HCT116 (cell line): ENCODE data around the gene NCOR1. TPM values are rescaled to one million over a fixed set of nuclear protein-coding genes. Genes with fewer than 3 reads are reported as not detected.

Experiments
- ATAC-seq: fragments of 200-7000 bp; cut with Tn5 transposase; 2 replicates; pipeline ENCODE4 v1.9.1; 2020; ENCODE audit warnings: mild to moderate bottlenecking, moderate library complexity
- BruUV-seq: library from RNA; stranded (reverse); fragments of 400-500 nt; replicated peaks from 2 replicates; lab custom pipeline; 2021; lab: Mats Ljungman, UMichigan
- CTCF ChIA-PET: fragments of 300-600 bp; sonication (Branson Sonifier 250); formaldehyde crosslinking; loops from one replicate; lab custom pipeline; 2021; ENCODE audit warnings: antibody characterized with exemption; lab: Charles Lee
- POLR2A ChIA-PET: fragments of 300-600, 350-600 bp; sonication (Branson Sonifier 250); formaldehyde crosslinking; loops from one replicate; lab custom pipeline; 2021; ENCODE audit warnings: antibody characterized with exemption; lab: Charles Lee
- RAD21 ChIA-PET, 2 experiments: fragments of 300-600 bp; sonication (Branson Sonifier 250); formaldehyde crosslinking; loops; one replicate each; lab custom pipeline; 2023; ENCODE audit warnings: low total read pairs in 2 of 2; ENCODE audit not compliant: uncharacterized antibody in 2 of 2, unreplicated experiment in 2 of 2, low non-redundant PET in 1 of 2; lab: Charles Lee
- DNase-seq: peaks from one replicate; pipeline ENCODE4 v3.0.0-alpha.2; 2010; ENCODE audit warnings: low read depth, low spot score
- H2AFZ ChIP-seq: fragments of 200-600 bp; shearing (Covaris generic), sonication (generic); 2 replicates; pipeline ENCODE4 v1.6.1; 2017; ENCODE audit warnings: low read depth, mixed run types, mixed read lengths, antibody characterized with exemption, low read length; ENCODE audit not compliant: poor library complexity, severe bottlenecking
- H3K27ac ChIP-seq: 2 replicates; pipeline ENCODE4 v1.5.1; 2012; ENCODE audit warnings: low read depth, low read length
- H3K27me3 ChIP-seq: fragments of 200-600 bp; sonication (generic); 2 replicates; pipeline ENCODE4 v1.6.1; 2016; ENCODE audit warnings: mixed run types, low read length, mixed read lengths; ENCODE audit not compliant: insufficient read depth
- H3K36me3 ChIP-seq, 2 experiments: fragments of 200-500 bp in 1 of 2; fragments of 200-600 bp in 1 of 2; sonication (Bioruptor generic) in 1 of 2; sonication (generic) in 1 of 2; 2 replicates each; pipeline versions ENCODE4 v1.5.1 to v1.6.1; 2014 to 2016; ENCODE audit warnings: low read length in 2 of 2, inconsistent platforms in 1 of 2, mixed read lengths in 1 of 2, mixed run types in 1 of 2; ENCODE audit not compliant: insufficient read depth in 2 of 2, control insufficient read depth in 1 of 2
- H3K4me1 ChIP-seq, 2 experiments: fragments of 200-600 bp in 1 of 2; sonication (generic) in 1 of 2; 2 replicates each; pipeline versions ENCODE4 v1.5.1 to v1.6.1; 2012 to 2017; ENCODE audit warnings: low read length in 2 of 2, inconsistent platforms in 1 of 2, mild to moderate bottlenecking in 1 of 2, mixed read lengths in 1 of 2, mixed run types in 1 of 2, moderate library complexity in 1 of 2; ENCODE audit not compliant: insufficient read depth in 2 of 2, control insufficient read depth in 1 of 2
- H3K4me2 ChIP-seq: fragments of 200-600 bp; sonication (generic); 2 replicates; pipeline ENCODE4 v1.6.1; 2017; ENCODE audit warnings: mixed run types, low read length, mixed read lengths
- H3K4me3 ChIP-seq, 2 experiments: fragments of 200-600 bp in 1 of 2; sonication (generic) in 1 of 2; replicated peaks in 1 of 2; 2 replicates each; pipeline ENCODE4 v1.5.1; 2011 to 2016; ENCODE audit warnings: low read length in 2 of 2, control low read depth in 1 of 2, low read depth in 1 of 2, mild to moderate bottlenecking in 1 of 2, mixed read lengths in 1 of 2, mixed run types in 1 of 2
- H3K79me2 ChIP-seq: fragments of 200-600 bp; sonication (generic); 2 replicates; pipeline ENCODE4 v1.6.1; 2017; ENCODE audit warnings: mild to moderate bottlenecking, mixed run types, low read length, moderate library complexity, mixed read lengths; ENCODE audit not compliant: insufficient read depth
- H3K9ac ChIP-seq: fragments of 200-600 bp; sonication (generic); 2 replicates; pipeline ENCODE4 v1.6.1; 2016; ENCODE audit warnings: low read length, mixed read lengths
- H3K9me2 ChIP-seq: fragments of 200-600 bp; sonication (generic), shearing (Covaris generic); 2 replicates; pipeline ENCODE4 v1.6.1; 2017; ENCODE audit warnings: mixed run types, mild to moderate bottlenecking, moderate library complexity; ENCODE audit not compliant: insufficient read depth
- H3K9me3 ChIP-seq, 2 experiments: fragments of 200-500 bp in 1 of 2; fragments of 200-600 bp in 1 of 2; sonication (Bioruptor generic) in 1 of 2; sonication (generic) in 1 of 2; 2 replicates each; pipeline ENCODE4 v1.6.1; 2014 to 2017; ENCODE audit warnings: low read length in 2 of 2, mixed read lengths in 2 of 2, inconsistent platforms in 1 of 2, low read depth in 1 of 2, mild to moderate bottlenecking in 1 of 2, mixed run types in 1 of 2, moderate library complexity in 1 of 2; ENCODE audit not compliant: control insufficient read depth in 1 of 2, insufficient read depth in 1 of 2
- H4K20me1 ChIP-seq: fragments of 200-600 bp; sonication (generic), shearing (Covaris generic); 2 replicates; pipeline ENCODE4 v1.6.1; 2017; ENCODE audit warnings: mixed run types, mild to moderate bottlenecking, moderate library complexity; ENCODE audit not compliant: insufficient read depth
- CBX3 ChIP-seq: IDR thresholded peaks from 2 replicates; pipeline ENCODE4 v1.6.1; 2012; ENCODE audit warnings: low read depth
- CEBPB ChIP-seq: IDR thresholded peaks from 2 replicates; pipeline ENCODE4 v1.6.1; 2012; ENCODE audit warnings: low read depth
- ELF1 ChIP-seq: IDR thresholded peaks from 2 replicates; pipeline ENCODE4 v1.6.1; 2012; ENCODE audit warnings: low read depth, borderline replicate concordance
- EZH2 ChIP-seq: fragments of 200-600 bp; sonication (generic); IDR thresholded peaks from 2 replicates; pipeline ENCODE4 v1.6.1; 2017; ENCODE audit warnings: antibody characterized with exemption, mixed run types
- EZH2phosphoT487 ChIP-seq: fragments of 200-600 bp; IDR thresholded peaks from 2 replicates; pipeline ENCODE4 v1.6.1; 2018; ENCODE audit warnings: antibody characterized with exemption, borderline replicate concordance
- JUND ChIP-seq: IDR thresholded peaks from 2 replicates; pipeline ENCODE4 v1.6.1; 2012
- POLR2A ChIP-seq: IDR thresholded peaks from 2 replicates; pipeline ENCODE4 v1.7.0; 2011; ENCODE audit warnings: borderline replicate concordance; ENCODE audit not compliant: insufficient read depth, insufficient read length; ENCODE audit errors: extremely low read depth
- POLR2AphosphoS5 ChIP-seq: IDR thresholded peaks from 2 replicates; pipeline ENCODE4 v1.6.1; 2011; ENCODE audit warnings: mild to moderate bottlenecking, low read depth, low read length, moderate library complexity
- SIN3A ChIP-seq: IDR thresholded peaks from 2 replicates; pipeline ENCODE4 v1.6.1; 2012; ENCODE audit warnings: low read depth
- SP1 ChIP-seq: IDR thresholded peaks from 2 replicates; pipeline ENCODE4 v1.6.1; 2012; ENCODE audit warnings: low read depth
- SRF ChIP-seq: IDR thresholded peaks from 2 replicates; pipeline ENCODE4 v1.6.1; 2012; ENCODE audit warnings: low read depth
- TCF7L2 ChIP-seq: IDR thresholded peaks from 2 replicates; pipeline ENCODE4 v1.7.0; 2011; ENCODE audit warnings: borderline replicate concordance, inconsistent platforms; ENCODE audit not compliant: insufficient read depth, insufficient read length; ENCODE audit errors: extremely low read depth
- YY1 ChIP-seq: IDR thresholded peaks from 2 replicates; pipeline ENCODE4 v1.6.1; 2011; ENCODE audit warnings: low read length, low read depth, moderate library complexity, mild to moderate bottlenecking; ENCODE audit not compliant: insufficient replicate concordance; ENCODE audit errors: extremely low read depth
- intact Hi-C: fragments of 100-400 bp; cut with micrococcal nuclease; formaldehyde crosslinking; loops from 2 replicates; pipeline ENCODE4 v1.10.0; 2022
- total RNA-seq: library from RNA; stranded (reverse); gene quantifications from one replicate; pipeline ENCODE4 v1.2.1, GENCODE V29; 2021; ENCODE audit not compliant: unreplicated experiment
- TF ChIP-seq, protein P1 (sequence below): IDR thresholded peaks from 2 replicates; pipeline ENCODE4 v1.6.1; 2011; ENCODE audit warnings: mild to moderate bottlenecking, low read length, moderate library complexity; ENCODE audit not compliant: insufficient replicate concordance; ENCODE audit errors: extremely low read depth

The NCOR1 gene
- total RNA-seq, 1 experiment from 2014 or later = 43.7 TPM

DNA sequence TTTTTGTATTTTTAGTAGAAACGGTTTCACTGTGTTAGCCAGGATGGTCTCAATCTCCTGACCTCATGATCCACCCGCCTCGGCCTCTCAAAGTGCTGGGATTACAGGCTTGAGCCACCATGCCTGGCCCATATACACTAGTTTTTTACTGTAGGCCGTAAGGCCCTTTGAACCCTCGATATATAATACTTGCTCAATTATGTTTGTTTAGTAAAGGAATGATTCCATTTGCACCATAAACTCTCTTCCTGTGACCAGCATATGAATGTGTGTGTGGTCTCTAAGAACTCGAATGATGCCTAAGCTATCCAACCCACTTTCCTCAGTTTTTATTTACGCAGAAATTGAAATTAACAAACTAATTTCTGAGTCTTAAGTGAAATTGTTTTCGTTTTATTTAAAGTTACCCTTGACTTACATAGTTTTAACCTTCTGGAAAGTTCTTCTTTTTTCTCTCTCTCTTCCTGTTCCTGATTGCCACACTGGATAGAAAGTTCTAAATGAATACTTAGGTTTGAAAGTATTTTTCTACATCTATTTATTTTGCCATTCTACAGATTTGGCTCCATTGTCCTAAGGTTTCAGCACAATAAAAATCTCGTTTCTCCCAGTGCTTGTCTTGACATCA, 39.6 kb upstream of the NCOR1 start:
- TF ChIP-seq ELF1 = no peak
- TF ChIP-seq EZH2phosphoT487 = no peak
- no peak for TF ChIP-seq YY1
- TF ChIP-seq POLR2AphosphoS5 = no peak
- TF ChIP-seq EZH2 = no peak
- no peak for TF ChIP-seq TCF7L2
- ChIA-PET CTCF (no interaction called here), POLR2A (no interaction called here), RAD21 (no interaction called here)
- Histone ChIP-seq H3K9ac (no peak overlapping the region), H2AFZ (no peak overlapping the region), H3K4me1 (no peaks in the 10 kb centered on the region), H3K9me3 (no peaks in the 10 kb centered on the region), H3K4me2 (no peak overlapping the region), H4K20me1 (no peaks in the 10 kb centered on the region), H3K36me3 (no peaks in the 10 kb centered on the region), H3K27me3 (no peaks in the 10 kb centered on the region), H3K27ac (no peak overlapping the region), H3K9me2 (no peaks in the 10 kb centered on the region), H3K4me3 (no peak overlapping the region), H3K79me2 (no peaks in the 10 kb centered on the region)
- intact Hi-C loops = no loop called here
- no peak for ATAC-seq
- DNase-seq = no peak
- no TSS peak for BruUV-seq

DNA sequence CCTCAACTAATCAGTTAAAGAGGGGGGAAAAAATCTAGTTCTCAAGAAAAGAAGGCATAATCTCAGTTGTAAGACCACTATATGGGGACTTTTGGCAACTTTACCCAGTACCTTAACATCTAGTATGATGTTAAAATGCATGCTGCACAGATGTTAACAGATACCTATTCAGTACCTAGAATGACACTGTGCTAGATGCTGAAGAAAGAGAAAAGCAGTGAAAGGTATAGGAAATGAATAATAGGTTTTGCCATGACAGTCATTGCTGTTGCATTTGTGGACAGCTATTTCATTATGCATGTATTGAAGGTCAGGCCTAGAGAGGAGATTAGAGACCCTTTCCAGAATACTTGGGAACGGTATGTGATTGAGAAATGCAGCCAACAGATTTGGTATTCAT, 36.2 kb upstream of the NCOR1 start:
- H3K27ac ChIP-seq = no peak overlapping the region
- ChIA-PET POLR2A (interaction anchor here (1.6 kb wide), 1 partner anchor 9 kb away, joined by 3 read pairs; no protein-coding TSS in a partner anchor), CTCF (interaction anchor here (0.6 kb wide), 1 partner anchor 749 kb away, joined by 3 read pairs; no protein-coding TSS in a partner anchor)

More for the DNA sequence above, 36.2 kb upstream of the NCOR1 start:
- no peaks in the 10 kb centered on the region for H3K4me1 ChIP-seq
- no peak overlapping the region for H3K4me2 ChIP-seq
- H3K9me3 ChIP-seq = no peaks in the 10 kb centered on the region
- no peaks in the 10 kb centered on the region for H3K9me2 ChIP-seq
- H3K27me3 ChIP-seq = no peaks in the 10 kb centered on the region
- no peak overlapping the region for H2AFZ ChIP-seq
- no peaks in the 10 kb centered on the region for H3K36me3 ChIP-seq
- H4K20me1 ChIP-seq = no peaks in the 10 kb centered on the region
- H3K9ac ChIP-seq = no peak overlapping the region
- no peaks in the 10 kb centered on the region for H3K79me2 ChIP-seq
- TF ChIP-seq EZH2phosphoT487 (no peak), POLR2AphosphoS5 (no peak), SIN3A (no peak), POLR2A (no peak), ELF1 (no peak), JUND (no peak), CEBPB (no peak), CBX3 (no peak), SP1 (no peak), SRF (no peak)
- TF ChIP-seq, protein P1, sequence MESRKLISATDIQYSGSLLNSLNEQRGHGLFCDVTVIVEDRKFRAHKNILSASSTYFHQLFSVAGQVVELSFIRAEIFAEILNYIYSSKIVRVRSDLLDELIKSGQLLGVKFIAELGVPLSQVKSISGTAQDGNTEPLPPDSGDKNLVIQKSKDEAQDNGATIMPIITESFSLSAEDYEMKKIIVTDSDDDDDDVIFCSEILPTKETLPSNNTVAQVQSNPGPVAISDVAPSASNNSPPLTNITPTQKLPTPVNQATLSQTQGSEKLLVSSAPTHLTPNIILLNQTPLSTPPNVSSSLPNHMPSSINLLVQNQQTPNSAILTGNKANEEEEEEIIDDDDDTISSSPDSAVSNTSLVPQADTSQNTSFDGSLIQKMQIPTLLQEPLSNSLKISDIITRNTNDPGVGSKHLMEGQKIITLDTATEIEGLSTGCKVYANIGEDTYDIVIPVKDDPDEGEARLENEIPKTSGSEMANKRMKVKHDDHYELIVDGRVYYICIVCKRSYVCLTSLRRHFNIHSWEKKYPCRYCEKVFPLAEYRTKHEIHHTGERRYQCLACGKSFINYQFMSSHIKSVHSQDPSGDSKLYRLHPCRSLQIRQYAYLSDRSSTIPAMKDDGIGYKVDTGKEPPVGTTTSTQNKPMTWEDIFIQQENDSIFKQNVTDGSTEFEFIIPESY = no peak
- no TSS peak for BruUV-seq
- intact Hi-C loops = no loop called here
- RAD21 ChIA-PET = no interaction called here
- H3K4me3 ChIP-seq = no peak overlapping the region
- no peak for DNase-seq
- ATAC-seq = no peak
